ENCODE results near the gene TIMM13.

Gene TIMM13

GRCh38 chr19:2392366-2392765 lies 35.0 kb downstream of the TIMM13 start:
- H3K4me3 ChIP-seq (ENCODE audit: low read depth, low read length): no peak overlapping the region
- TF ChIP-seq CTCF (IDR thresholded peaks at IDR 0.05; ENCODE audit: low read depth, low read length): no peak

GRCh38 chr19:2391118-2391725 lies 36.2 kb downstream of the TIMM13 start:
- no peak overlapping the region for H3K4me3 ChIP-seq (ENCODE audit: low read depth, low read length)
- TF ChIP-seq CTCF (IDR thresholded peaks at IDR 0.05; ENCODE audit: low read depth, low read length): peak; percentile 78

GRCh38 chr19:2389594-2389993 lies 37.8 kb downstream of the TIMM13 start:
- no peak overlapping the region for H3K4me3 ChIP-seq (ENCODE audit: low read depth, low read length)
- TF ChIP-seq CTCF (IDR thresholded peaks at IDR 0.05; ENCODE audit: low read depth, low read length): no peak

- no peak for TF ChIP-seq CTCF (IDR thresholded peaks at IDR 0.05; ENCODE audit: low read depth, low read length)
- H3K4me3 ChIP-seq (ENCODE audit: low read depth, low read length): no peak overlapping the region
These were observed 39.8 kb downstream of the TIMM13 start for GRCh38 chr19:2387367-2388288.

GRCh38 chr19:2385053-2385721 lies 42.2 kb downstream of the TIMM13 start:
- no peak for TF ChIP-seq CTCF (IDR thresholded peaks at IDR 0.05; ENCODE audit: low read depth, low read length)
- H3K4me3 ChIP-seq (ENCODE audit: low read depth, low read length): no peak overlapping the region

GRCh38 chr19:2382530-2383222 lies 44.7 kb downstream of the TIMM13 start:
- no peak for TF ChIP-seq CTCF (IDR thresholded peaks at IDR 0.05; ENCODE audit: low read depth, low read length)

More at GRCh38 chr19:2382530-2383222, 44.7 kb downstream of the TIMM13 start:
- no peak overlapping the region for H3K4me3 ChIP-seq (ENCODE audit: low read depth, low read length)
